ENCODE measurements around the gene LMLN. TPM values are rescaled to one million over a fixed set of nuclear protein-coding genes. Genes with fewer than 3 reads are reported as not detected.

LMLN gene
- total and polyA plus RNA-seq, 2 of the 13 experiments (the other 11 are each of a cell fraction or from before 2014, with no cell fraction given): 1.2 to 1.8 TPM

GRCh38 chr3:198080521-198081384 lies 120.7 kb downstream of the LMLN start (continued):
- TF ChIP-seq ZBTB14 (CRISPR knock-in tag; IDR thresholded peaks at IDR 0.05) (peak; percentile 84), ZNF510 (CRISPR knock-in tag; IDR thresholded peaks at IDR 0.05; ENCODE audit: low read depth) (no peak), NBN (conservative IDR thresholded peaks at IDR 0.05) (no peak), ZNF260 (CRISPR knock-in tag; IDR thresholded peaks at IDR 0.05; ENCODE audit: borderline replicate concordance, low read depth) (no peak), MYPOP (CRISPR knock-in tag; IDR thresholded peaks at IDR 0.05) (0 out of 2 replicates have a peak, but pooled peaks have one; percentile 59), ZNF773 (CRISPR knock-in tag; IDR thresholded peaks at IDR 0.05; ENCODE audit: borderline replicate concordance) (peak; percentile 34; the same call in 1 of the 2 replicates), ZNF768 (CRISPR knock-in tag; IDR thresholded peaks at IDR 0.05) (peak; percentile 15; the same call in 1 of the 2 replicates), ZGPAT (CRISPR knock-in tag; IDR thresholded peaks at IDR 0.05) (peak; percentile 48; the same call in 1 of the 2 replicates), POLR2G (IDR thresholded peaks at IDR 0.05; ENCODE audit: low read depth, low read length) (no peak), MXD1 (CRISPR knock-in tag; IDR thresholded peaks at IDR 0.05) (peak; percentile 1; the same call in 1 of the 2 replicates), SALL1 (CRISPR knock-in tag; IDR thresholded peaks at IDR 0.05) (peak; percentile 46; the same call in 1 of the 2 replicates), SAP130 (CRISPR knock-in tag; IDR thresholded peaks at IDR 0.05; ENCODE audit: low read depth) (peak; percentile 40; the same call in 1 of the 2 replicates), HOXA3 (CRISPR knock-in tag; IDR thresholded peaks at IDR 0.05) (peak; percentile 58), ZNF704 (CRISPR knock-in tag; IDR thresholded peaks at IDR 0.05; ENCODE audit: borderline replicate concordance) (no peak), TFDP2 (CRISPR knock-in tag; IDR thresholded peaks at IDR 0.05) (peak; percentile 55; the same call in 1 of the 2 replicates), ARID4A (CRISPR knock-in tag; IDR thresholded peaks at IDR 0.05; ENCODE audit: borderline replicate concordance) (peak; percentile 29; the same call in 1 of the 2 replicates)

Measured in HepG2 (cell line).